Adrenal gland (tissue), 12 donors: Measurements from ENCODE around the gene SMAD3. TPM values are rescaled to one million over a fixed set of nuclear protein-coding genes. Genes with fewer than 3 reads are reported as not detected.

Source experiments
- DNase-seq, 7 donors: peaks; one replicate each; pipeline ENCODE4 v3.0.0-alpha.2; 2019 to 2020
- H3K27ac ChIP-seq, 5 donors: fragments of 200-600 bp; sonication (generic) in 4 of 5; 1 replicate in 3 of 5; 2 replicates in 2 of 5; pipeline versions ENCODE4 v1.5.1 to v1.8.0; 2016 to 2020; ENCODE audit warnings: mild to moderate bottlenecking in 1 of 5
- H3K27me3 ChIP-seq: fragments of 200-600 bp; 2 replicates; pipeline ENCODE4 v1.8.0; 2021
- H3K36me3 ChIP-seq, 2 donors: fragments of 200-600 bp; replicated peaks in 1 of 2; 1 replicate in 1 of 2; 2 replicates in 1 of 2; pipeline versions ENCODE4 v1.5.1 to v1.8.0; 2018 to 2022
- H3K4me1 ChIP-seq, 2 donors: fragments of 200-600 bp; replicated peaks in 1 of 2; 1 replicate in 1 of 2; 2 replicates in 1 of 2; pipeline versions ENCODE4 v1.5.1 to v1.8.0; 2018 to 2021
- H3K4me3 ChIP-seq, 4 donors: fragments of 200-600 bp; sonication (generic) in 3 of 4; one replicate each; pipeline ENCODE4 v1.5.1; 2016 to 2018
- H3K9me3 ChIP-seq, 3 donors: fragments of 200-600 bp; sonication (generic) in 1 of 3; replicated peaks in 1 of 3; 1 replicate in 2 of 3; 2 replicates in 1 of 3; pipeline versions ENCODE4 v1.5.1 to v1.8.0; 2016 to 2021
- CTCF ChIP-seq, 6 experiments: fragments of 450-650 bp in 4 of 6; fragments of 200-600 bp in 2 of 6; sonication (generic) in 1 of 6; IDR thresholded peaks; 1 replicate in 5 of 6; 2 replicates in 1 of 6; pipeline versions ENCODE4 v1.5.1 to v1.8.0; 2016 to 2021; ENCODE audit warnings: antibody characterized with exemption in 6 of 6, mild to moderate bottlenecking in 2 of 6, moderate library complexity in 1 of 6
- POLR2A ChIP-seq, 2 donors: fragments of 450-650 bp; IDR thresholded peaks; one replicate each; pipeline ENCODE4 v1.6.1; 2017; ENCODE audit warnings: antibody characterized with exemption in 2 of 2, mild to moderate bottlenecking in 2 of 2, moderate library complexity in 1 of 2
- WGBS, 4 donors: extraction: QIAGEN DNeasy Blood & Tissue Kit in 2 of 4; methylation state at CpG; one replicate each; pipeline versions ENCODE4 v1.1.5 to v1.1.7; 2013 to 2017; 5-methylcytosine and 5-hydroxymethylcytosine counted together
- intact Hi-C, 2 donors: fragments of 100-400 bp; cut with DNase I; formaldehyde crosslinking; loops; one replicate each; pipeline versions ENCODE4 v1.14.1 to v1.15.0; 2022 to 2023
- polyA plus RNA-seq, 3 donors: library from polyadenylated mRNA; stranded (reverse); fragments of 200-250 nt in 2 of 3; fragments of 350-450 nt in 1 of 3; fragmentation: Illumina TruSeq in 1 of 3; extraction: RNeasy Lipid Tissue Mini Kit (QIAGEN cat#74804) in 1 of 3; gene quantifications; one replicate each; pipeline ENCODE4 v1.2.3, GENCODE V29; 2013 to 2014
- total RNA-seq, 9 donors: library from RNA; depleted of rRNA in 4 of 9; stranded (reverse); fragments of >200 nt in 4 of 9; fragments of 120-200 nt in 1 of 9; fragmentation: NEBNext Ultra II Directional in 1 of 9; extraction: Animal tissue kit (Norgen Biotek cat#: 25700) in 1 of 9; gene quantifications; one replicate each; pipeline versions ENCODE4 v1.1.0 to v1.2.4, GENCODE V29; 2013 to 2023
- donor health status: healthy with polysubstance abuse.
- donor health status: Bipolar disorder and iron deficiency.
- donor health status: DM: yes; HTN: yes; CAD: no.
- donor health status: DM: no; HTN: no; CAD: no.
- donor health status: DM: no; HTN: no; CAD: no.
- donor health status: DM: yes; HTN: yes; CAD: no.

SMAD3 gene
- total and polyA plus RNA-seq, 12 donors: 6.4 to 92.0 (median 8.0) TPM

- WGBS, 4 donors: 96 to 100% (median 97%) methylated on average over 2 of the region's 2 CpGs
Measured at GRCh38 chr15:67156426-67156825, 91.0 kb downstream of the SMAD3 start.

GRCh38 chr15:67156834-67157233 lies 91.4 kb downstream of the SMAD3 start:
- intact Hi-C loops: no loop called here
- no peaks in the 10 kb centered on the region for H3K9me3 ChIP-seq
- TF ChIP-seq POLR2A (IDR thresholded peaks at IDR 0.05) (no peak), CTCF (IDR thresholded peaks at IDR 0.05) (no peak)
- no peaks in the 10 kb centered on the region for H3K27me3 ChIP-seq
- no peak for DNase-seq
- H3K4me1 ChIP-seq: peaks cover 0 to 4% of the 10 kb centered on the region in 2 donors
- H3K36me3 ChIP-seq: no peaks in the 10 kb centered on the region
- H3K27ac ChIP-seq: no peak overlapping the region
- WGBS, 4 donors: 96 to 100% (median 97%) methylated on average over 2 to 3 of the region's 3 CpGs
- no peak overlapping the region for H3K4me3 ChIP-seq

More at GRCh38 chr15:67156426-67156825, 91.0 kb downstream of the SMAD3 start:
- H3K27me3 ChIP-seq: no peaks in the 10 kb centered on the region
- H3K9me3 ChIP-seq: no peaks in the 10 kb centered on the region
- no peaks in the 10 kb centered on the region for H3K36me3 ChIP-seq
- no peak for DNase-seq
- intact Hi-C loops: no loop called here
- H3K4me3 ChIP-seq: no peak overlapping the region
- H3K4me1 ChIP-seq: peaks cover 0 to 4% of the 10 kb centered on the region in 2 donors
- H3K27ac ChIP-seq: no peak overlapping the region
- no peak for TF ChIP-seq POLR2A (IDR thresholded peaks at IDR 0.05)
- TF ChIP-seq CTCF (IDR thresholded peaks at IDR 0.05): no peak

- DNase-seq: no peak
- no peak for TF ChIP-seq CTCF (IDR thresholded peaks at IDR 0.05)
- no peak for TF ChIP-seq POLR2A (IDR thresholded peaks at IDR 0.05)
- intact Hi-C loops: no loop called here
- Histone ChIP-seq H3K4me3 (no peak overlapping the region), H3K36me3 (no peaks in the 10 kb centered on the region), H3K27ac (no peak overlapping the region), H3K27me3 (no peaks in the 10 kb centered on the region), H3K4me1 (peaks cover 0 to 4% of the 10 kb centered on the region in 2 donors), H3K9me3 (no peaks in the 10 kb centered on the region)
- 75 to 88% (median 81%) methylated on average over 8 of the region's 8 CpGs for WGBS, 4 donors
Measured at GRCh38 chr15:67157521-67158252, 92.3 kb downstream of the SMAD3 start.

- DNase-seq: no peak
- Histone ChIP-seq H3K9me3 (no peaks in the 10 kb centered on the region), H3K27me3 (no peaks in the 10 kb centered on the region), H3K4me3 (no peak overlapping the region), H3K4me1 (peaks cover 0 to 4% of the 10 kb centered on the region in 2 donors), H3K36me3 (no peaks in the 10 kb centered on the region), H3K27ac (no peak overlapping the region)
- intact Hi-C loops: no loop called here
- TF ChIP-seq CTCF (IDR thresholded peaks at IDR 0.05) (no peak), POLR2A (IDR thresholded peaks at IDR 0.05) (no peak)
- whole genome bisulfite sequencing, 4 donors: 93 to 96% (median 94%) methylated on average over 7 of the region's 7 CpGs
Measured at GRCh38 chr15:67158367-67158766, 93.0 kb downstream of the SMAD3 start.
